GM19438 (cell line): ENCODE results near the gene ZNF845.
A peak's percentile ranks its signal among the peaks of the same experiment; 100 is the strongest.
"Not testable (repeated sequence)": the region's sequence is repeated elsewhere in the genome, so short reads cannot be mapped to it uniquely, and the experiment has no call there.

Experiments
- ATAC-seq: cut with Tn5 transposase; IDR thresholded peaks from one replicate; pipeline ENCODE4 v1.9.1; 2021; ENCODE audit warnings: low read depth; ENCODE audit not compliant: unreplicated experiment

ZNF845 gene

DNA sequence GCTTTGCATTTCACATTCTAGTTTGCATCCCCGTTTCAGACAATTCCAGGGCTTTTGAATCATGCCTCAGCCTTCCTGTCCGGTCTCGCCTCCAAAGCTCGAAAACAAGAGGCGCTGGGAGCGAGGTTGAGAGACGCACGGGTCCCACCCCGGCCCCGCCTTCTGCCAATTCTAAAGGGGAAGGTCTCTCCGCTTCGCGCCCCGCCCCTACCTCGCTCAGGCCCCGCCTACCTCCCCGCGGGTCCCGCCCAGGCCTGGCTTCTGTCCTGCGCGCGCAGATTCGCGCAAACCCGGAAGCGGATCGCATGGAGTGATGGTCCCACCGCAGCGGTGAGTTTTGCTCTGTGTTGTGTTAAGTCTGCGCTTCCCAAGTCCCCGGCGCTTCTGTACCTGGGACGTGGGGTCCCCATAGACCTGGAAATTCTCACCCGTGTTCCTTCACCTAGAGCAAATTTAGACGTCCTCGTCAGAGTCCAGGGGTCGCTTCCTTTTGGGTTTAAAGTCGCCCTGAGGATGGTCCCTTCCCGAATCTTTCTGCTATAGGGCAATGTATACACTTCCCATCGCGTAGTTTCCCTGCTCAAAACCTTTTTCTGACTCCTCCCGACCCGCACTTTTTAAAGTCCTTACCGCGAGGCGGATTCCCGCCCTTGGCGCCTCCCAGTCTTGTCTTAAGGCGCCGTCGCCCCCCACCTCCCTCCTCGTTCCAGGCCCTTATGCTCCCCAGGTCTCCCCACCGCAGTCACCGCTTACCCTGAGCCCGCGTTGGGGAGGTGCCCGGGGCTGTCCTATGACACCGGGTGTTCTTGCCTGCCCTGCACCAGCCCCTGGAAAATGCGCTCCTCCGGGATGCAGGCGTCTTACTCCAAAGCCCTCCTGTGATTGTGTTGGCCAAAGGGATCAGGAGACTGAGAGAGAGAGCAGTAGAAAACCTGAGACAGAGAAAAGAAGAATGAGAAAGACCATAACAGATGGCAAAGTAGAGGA lies at the start of gene ZNF845:
Gene ZNF845, plus strand, starts transcription at position 287 of the 987 bp plus-strand sequence. CDS start 7,559 bp downstream, outside the sequence.
- peak; percentile 97 for ATAC-seq

DNA sequence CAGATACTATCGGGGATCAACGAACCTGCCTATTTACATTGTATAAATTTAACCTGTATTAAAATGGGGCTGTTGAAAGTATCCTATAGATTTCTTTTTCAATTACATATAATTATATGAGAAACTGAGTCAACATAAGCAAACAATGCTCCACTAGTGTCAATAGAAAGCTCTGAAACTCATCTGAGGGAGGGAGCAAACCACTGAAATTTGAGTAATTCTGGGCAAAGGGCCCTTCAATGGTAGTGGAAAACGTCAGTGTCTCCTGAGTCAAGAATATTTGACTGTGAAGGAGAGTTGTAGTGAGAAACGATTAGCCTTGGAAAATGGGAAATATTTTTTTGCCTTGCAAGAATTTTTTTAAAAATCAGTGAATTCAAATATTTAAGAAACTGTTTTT lies 48.5 kb upstream of the ZNF845 start:
- ATAC-seq, result no peak

DNA sequence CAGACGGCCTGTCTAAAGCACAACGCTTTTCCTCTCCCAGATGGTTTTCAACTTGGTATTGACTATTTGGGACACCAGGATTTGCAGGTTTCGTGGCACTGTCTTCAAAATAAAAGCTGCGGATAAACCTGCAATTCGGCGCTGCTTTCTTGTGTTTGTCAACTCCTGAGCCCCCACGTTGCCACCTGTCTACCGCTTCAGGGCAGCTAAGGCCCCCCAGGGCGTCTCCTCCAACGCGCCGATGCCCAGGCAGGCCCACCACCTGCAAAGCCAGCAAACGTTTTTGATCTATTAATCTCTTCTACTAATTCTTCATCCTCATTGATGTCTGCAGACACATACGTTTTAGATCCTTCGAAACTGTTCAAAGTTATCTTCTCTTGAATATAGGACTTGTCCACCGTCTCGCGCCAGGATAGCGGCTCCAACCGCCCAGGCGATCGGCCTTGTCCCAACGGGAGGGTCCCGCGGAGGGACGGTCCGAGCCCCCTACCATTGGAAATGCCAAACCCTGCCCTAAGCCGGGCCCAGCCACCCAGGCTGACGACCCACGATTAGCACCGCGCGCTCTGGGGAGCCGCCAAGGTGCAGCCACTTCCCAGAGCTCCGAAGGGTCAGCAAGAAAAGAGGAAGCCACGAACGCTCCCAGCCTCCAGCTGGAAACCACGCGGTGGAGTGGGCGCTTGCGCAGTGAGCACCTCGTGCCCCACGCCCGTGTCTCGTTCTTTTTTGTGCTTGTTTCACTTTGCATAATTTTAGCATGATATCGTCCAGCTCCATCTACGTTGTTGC lies 42.6 kb upstream of the ZNF845 start:
- ATAC-seq, result no peak

DNA sequence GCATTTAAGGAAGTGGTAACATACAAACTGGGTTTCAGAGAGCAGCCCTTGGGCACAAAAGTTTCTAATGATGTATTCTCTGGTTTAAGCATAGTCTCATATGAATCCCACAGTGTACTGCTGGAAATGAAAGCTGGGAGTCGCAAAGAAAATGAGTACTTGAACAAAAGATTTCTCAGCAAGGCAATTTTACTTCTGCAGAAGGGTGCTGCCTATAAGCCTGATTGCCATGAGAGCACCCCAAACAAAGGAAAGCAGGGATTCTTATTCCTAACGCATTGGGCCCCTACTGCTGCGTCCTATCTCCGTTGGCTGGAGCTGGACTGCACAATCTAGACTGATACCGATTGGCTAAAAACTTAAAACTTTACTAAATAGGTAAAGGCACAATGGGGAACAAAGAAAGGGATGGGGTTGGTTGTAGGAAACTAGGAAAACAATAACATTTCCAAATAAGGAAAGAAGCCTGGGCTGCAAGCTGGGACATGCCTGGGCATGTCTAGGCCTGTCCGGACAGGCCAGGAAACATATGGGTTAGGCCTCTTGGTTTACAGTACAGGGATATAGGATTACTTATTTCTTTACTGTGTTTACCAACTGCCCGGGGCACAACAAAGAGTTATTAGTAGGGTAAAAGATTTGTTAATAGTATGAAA lies 38.6 kb upstream of the ZNF845 start:
- ATAC-seq, result no peak

DNA sequence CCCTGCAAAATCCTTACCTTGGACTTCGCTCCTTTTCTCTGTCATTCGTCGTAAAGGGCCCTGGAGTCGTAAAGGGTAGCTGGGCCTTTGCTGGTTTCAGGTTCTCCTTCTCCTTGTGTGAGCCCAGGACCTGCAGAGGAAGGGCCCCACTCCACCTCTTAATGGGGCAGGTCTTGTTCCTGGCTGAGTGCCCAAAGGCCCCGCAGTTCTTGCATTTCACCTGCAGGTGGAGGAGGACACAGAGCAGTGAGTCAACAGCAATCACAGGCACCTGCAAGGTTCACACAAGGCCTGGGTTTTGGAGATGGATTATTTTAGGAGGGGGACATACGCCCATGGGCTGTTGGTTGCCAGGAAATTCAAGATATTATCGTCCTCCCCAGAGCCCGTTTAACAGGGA lies 32.2 kb upstream of the ZNF845 start:
- ATAC-seq, result not testable (repeated sequence)

DNA sequence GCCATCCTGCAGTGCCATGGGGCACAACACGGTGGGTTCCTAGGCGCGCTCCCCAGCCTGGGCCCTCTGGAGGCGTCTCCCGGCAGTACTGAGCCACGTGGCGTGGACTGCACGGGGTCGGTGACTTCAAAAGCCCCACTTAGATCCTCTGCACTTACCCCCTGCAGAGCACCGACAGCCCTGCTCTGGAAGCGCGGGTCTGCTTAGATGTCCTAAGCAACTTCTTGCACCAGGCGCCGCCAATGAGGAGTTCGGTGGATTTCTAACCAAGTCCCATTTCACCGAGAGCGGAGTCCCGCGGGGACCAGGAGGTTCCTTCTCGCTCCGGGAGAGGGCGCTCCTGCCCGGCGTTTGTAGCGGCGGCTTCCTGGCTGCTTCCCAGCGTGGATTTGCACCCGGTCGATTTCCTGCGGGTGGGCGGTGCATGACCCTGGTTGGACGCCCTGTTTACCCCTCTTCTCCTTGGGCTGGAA lies 25.2 kb upstream of the ZNF845 start:
- ATAC-seq, result no peak

DNA sequence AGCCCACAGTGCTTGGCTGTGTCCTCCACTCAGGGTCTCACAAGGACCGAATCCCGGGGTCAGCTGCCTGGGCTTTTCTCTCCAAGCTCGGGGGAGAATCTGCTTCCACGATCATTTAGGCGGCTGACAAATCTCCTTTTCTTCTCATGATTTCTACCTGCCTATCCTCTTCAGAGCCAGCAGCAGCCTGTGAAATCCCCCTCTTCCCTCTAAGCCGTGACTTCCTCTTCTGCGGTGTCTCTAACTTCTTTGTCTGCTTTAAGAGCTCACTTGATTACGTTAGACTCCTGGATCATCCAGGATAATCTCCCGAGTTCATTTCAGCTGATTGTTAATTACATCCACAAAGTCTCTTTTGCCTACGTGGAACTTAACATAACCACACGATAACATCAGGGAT lies 22.5 kb upstream of the ZNF845 start:
- ATAC-seq, result no peak

DNA sequence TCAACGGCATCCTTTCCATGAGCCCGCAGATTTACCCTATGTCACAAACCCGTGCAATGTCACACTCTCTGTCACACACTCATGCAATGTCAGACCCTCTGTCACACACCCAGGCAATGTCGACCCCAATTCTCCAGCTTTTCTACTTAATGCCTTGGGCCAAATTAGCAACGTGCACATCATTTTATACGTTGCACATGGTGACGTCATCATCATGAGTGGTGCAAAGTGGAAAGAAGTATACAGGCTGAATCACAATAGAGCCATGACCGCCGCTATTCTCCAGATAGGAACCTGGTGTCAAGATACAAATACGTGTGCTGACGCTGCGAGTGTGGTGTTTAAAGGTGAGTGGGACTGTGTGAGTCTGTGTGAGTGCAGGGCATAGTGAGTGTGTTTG lies 21.7 kb upstream of the ZNF845 start:
- no peak for ATAC-seq

DNA sequence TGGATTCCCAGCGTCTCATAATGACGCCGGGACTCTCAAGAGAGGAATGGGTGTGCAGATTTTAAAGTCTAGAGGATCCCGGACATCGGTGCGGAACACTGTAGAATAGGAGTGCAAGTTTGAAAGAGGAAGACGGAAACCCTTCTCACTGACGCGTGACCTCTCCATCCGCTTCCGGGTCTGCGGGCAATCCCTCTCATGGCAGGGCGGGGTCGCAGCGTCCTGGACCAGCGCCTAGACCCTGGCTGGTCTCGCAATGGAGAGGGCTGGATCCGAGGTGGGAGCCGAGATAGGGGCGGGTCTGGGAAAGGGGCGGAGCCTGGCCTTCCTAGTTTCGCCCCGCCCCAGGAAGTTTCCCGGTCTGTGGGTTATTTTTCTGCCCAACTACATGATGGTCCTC lies 4.6 kb upstream of the ZNF845 start:
- ATAC-seq, result no peak

DNA sequence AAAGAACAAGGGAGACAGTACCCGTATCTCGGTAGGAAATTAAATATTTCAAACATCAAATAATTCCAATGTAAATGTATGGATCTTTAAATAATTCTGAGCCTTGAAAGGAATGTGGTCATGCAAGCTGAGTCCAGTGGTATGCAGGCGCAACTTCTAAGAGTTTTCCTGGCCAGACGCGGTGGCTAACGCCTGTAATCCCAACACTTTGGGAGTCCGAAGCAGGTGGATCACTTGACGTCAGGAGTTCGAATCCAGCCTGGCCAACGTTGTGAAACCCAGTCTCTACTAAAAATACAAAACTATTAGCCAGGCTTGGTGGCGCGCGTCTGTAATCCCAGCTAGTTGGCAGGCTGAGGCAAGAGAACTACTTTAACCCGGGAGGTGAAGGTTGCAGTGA lies 1.1 kb upstream of the ZNF845 start:
- no peak for ATAC-seq

DNA sequence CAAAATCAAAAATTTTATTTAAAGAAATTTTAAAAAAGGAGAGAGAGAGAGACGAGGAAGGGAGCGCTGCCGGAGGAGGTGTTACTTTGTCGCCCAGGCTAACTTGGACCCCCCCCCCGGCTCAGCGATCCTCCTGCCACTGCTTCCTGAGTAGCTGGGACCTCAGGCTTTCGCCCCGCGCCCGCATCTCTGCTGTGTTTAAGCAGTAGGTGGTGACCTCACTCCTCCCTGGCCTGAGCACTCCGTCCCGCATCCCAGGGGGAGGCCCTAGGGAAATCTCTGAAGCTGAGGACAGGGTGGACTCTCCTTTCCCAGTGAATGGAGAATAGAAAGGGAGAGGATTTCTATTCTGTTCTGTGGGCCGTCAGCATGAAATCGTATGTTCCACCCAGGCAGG lies 485 bp upstream of the ZNF845 start:
- ATAC-seq, result no peak

DNA sequence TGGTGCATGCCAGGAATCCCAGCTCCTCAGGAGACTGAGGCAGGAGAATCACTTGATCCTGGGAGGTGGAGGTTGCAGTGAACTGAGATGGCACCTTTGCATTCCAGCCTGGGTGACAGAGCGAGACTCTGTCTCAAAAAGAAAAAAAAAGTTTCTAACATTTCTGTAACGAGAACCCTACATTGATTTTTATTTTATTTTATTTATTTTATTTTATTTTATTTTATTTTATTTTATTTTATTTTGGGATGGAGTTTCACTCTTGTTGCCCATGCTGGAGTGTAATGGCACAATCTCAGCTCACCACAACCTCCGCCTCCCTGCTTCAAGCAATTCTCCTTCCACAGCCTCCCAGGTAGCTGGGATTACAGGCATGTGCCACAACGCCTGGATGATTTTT lies 10.9 kb downstream of the ZNF845 start:
- not testable (repeated sequence) for ATAC-seq

DNA sequence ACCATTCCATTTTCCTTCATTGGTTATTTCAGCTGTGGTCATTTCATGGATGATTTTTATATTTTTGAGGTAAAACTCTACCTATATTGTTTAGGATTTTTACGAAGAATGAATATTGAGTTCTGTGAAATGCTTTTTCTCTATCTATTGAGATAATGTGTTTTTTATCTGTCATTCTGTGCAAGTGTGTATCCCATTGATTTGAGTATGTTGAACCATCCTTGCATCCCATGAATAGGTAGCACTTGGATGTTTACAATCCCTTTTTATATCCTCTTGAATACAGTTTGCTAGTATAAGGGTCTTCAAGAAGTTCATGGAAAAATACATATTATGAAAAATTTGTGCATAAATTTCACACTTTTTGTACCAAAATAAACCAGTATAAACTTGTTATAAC lies 22.2 kb downstream of the ZNF845 start:
- ATAC-seq, result no peak

DNA sequence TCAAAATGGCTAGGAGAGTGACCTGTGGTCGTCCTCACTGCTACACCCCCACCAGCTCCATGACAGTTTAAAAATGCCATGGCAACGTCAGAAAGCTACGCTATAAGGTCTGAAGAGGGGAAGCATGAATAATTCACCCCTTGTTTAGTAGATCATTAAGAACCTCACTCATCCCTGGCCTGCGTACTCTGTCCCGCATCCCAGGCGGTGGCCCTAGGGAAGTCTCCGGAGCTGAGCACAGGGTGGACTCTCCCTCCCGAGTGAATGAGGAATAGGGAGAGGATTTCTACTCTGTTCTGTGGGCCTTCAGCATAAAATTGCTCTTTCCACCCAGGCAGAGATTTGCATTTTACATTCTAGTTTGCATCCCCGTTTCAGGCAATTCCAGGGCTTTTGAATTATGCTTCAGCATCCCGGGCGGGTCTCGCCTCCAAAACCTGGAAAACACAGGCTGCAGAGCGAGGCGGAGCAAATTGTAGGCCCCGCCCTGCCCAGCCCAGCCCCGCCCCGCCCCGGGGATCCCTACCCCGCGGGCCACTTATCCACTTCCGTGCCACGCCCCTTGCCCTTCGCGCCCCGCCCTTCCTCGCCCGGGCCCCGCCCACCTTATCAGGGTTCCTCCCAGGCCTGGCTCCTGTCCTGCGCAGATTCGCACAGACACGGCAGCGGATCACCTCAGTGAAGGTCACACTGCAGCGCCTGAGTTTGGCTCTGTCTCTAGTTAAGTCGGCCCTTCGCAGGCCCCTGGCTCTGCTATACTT lies 24.5 kb downstream of the ZNF845 start:
- no peak for ATAC-seq

DNA sequence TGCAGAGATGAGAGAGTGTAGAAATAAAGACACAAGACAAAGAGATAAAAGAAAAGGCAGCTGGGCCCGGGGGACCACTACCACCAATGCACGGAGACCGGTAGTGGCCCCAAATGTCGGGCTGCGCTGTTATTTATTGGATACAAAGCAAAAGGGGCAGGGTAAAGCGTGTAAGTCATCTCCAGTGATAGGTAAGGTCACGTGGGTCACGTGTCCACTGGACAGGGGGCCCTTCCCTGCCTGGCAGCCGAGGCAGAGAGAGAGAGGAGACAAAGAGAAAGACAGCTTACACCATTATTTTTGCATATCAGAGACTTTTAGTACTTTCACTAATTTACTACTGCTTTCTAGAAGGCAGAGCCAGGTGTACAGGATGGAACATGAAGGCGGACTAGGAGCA lies 26.5 kb downstream of the ZNF845 start:
- not testable (repeated sequence) for ATAC-seq

DNA sequence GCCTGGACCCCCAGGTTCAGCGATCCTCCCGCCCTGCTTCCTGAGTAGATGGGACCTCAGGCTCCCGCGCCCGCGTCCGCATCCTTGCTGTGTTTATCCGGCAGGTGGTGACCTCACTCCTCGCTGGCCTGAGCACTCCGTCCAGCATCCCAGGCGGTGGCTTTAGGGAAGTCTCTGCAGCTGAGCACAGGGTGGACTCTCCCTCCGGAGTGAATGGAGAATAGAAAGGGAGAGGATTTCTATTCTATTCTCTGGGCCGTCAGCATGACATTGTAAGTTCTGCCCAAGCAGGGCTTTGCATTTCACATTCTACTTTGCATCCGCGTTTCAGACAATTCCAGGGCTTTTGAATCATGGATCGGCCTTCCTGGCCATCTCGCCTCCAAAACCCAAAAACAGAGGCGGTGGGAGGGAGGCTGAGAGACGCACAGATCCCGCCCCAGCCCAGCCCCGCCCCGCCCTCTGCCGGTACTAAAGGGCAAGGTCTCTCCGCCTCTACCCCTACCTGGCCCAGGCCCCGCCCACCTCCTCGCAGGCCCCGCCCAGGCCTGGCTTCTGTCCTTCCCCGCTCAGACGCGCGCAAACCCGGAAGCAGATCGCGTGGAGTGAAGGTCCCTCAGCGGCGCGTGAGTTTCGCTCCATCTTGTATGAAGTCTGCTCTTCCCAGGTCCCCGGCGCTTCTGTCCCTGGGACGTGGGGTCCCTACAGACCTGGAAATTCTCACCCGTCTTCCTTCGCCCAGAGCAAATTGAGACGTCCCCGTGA lies 31.8 kb downstream of the ZNF845 start, which contains the start of gene ZNF525:
Gene ZNF525, plus strand, starts transcription at position 572 of the 765 bp plus-strand sequence. CDS start 6,577 bp downstream, outside the sequence.
- ATAC-seq, result peak; percentile 100

DNA sequence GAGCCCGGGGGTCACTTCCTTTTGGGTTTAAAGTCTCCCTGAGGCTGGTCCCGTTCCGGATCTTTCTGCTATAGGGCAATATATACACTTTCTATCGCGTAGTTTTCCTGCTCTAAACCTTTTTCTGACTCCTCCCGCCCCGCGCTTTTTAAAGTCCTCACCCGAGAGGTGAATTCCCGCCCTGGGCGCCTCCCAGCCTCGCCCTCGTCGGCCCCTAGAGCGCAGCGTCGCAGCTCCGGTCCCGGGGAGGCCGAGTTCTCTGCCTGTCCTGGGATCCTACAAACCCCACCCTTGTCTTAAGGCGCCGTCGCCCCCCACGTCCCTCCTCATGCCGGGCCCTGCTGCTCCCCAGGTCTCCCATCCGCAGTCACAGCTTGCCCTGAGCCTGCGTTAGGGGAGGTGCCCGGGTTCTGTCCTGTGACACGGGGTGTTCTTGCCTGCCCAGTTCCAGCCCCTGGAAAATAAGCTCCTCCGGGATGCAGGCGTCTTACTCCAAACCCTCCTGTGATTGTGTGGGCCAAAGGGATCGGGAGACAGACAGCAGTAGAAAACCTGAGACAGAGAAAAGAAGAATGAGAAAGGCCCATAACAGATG lies 32.4 kb downstream of the ZNF845 start:
- ATAC-seq, result peak; percentile 54

DNA sequence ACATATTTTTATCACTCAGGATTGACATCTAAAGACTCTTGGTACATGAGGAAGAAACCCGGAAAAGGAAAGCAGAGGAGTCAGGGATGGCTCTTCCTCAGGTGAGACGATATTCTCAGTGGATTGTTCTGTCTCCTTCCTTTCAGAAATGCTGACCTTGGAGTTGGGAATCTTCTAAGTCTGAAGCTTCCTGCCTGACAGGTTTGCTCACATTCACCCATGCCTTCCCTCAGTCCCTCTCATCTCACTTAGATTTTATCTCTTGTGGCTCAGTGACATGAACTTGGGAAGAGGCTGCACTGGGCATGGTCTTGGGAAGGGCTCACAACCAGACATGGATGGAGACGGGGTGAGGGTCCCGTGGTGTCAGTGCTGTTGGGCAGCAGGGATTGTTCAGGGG lies 38.6 kb downstream of the ZNF845 start:
- ATAC-seq, result no peak

DNA sequence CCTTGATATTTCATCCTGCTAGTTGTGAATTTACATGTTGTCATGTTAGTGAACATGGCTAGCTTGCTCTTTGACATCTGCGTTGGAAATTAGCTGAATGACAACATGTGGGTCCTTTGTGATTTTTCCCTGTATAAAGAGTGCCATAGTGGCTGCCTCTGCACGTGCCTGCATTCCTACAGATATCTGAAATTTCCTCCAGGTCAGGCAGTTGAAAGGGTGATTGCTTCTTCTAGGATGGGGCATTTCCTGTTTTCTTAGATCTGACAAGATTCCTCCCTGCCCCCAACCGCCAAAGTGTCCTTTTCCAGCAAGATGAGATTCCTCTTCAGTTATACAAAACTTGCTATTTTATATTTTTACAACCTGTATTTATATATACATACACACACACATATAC lies 40.7 kb downstream of the ZNF845 start:
- no peak for ATAC-seq
